Measurements from ENCODE around the gene CRACDL.

Gene CRACDL

DNA sequence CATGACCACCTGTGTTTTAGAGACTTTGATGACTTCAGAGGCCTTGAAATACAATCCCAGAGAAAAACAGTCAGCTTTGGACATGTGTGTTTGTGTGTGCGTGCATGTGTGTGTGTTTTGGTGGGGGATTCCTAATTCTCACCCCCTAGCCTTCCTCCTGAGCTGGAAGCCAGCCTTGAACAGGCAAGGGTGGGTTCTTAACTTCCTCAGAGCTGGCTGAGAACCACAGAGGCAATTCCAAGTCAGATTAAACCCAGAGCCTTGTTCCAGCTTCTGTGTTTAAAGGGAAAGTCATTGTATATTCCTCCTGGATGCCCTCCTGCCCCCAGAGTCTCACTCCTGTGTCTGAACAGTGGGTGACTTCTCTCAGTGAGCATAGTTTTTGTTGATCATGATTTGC lies 159.9 kb downstream of the CRACDL start:
- no peak overlapping the region for H3K4me3 ChIP-seq (ENCODE audit: low read length)
- no peak for DNase-seq (ENCODE audit: low read depth)
- TF ChIP-seq, protein P1, sequence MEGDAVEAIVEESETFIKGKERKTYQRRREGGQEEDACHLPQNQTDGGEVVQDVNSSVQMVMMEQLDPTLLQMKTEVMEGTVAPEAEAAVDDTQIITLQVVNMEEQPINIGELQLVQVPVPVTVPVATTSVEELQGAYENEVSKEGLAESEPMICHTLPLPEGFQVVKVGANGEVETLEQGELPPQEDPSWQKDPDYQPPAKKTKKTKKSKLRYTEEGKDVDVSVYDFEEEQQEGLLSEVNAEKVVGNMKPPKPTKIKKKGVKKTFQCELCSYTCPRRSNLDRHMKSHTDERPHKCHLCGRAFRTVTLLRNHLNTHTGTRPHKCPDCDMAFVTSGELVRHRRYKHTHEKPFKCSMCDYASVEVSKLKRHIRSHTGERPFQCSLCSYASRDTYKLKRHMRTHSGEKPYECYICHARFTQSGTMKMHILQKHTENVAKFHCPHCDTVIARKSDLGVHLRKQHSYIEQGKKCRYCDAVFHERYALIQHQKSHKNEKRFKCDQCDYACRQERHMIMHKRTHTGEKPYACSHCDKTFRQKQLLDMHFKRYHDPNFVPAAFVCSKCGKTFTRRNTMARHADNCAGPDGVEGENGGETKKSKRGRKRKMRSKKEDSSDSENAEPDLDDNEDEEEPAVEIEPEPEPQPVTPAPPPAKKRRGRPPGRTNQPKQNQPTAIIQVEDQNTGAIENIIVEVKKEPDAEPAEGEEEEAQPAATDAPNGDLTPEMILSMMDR (conservative IDR thresholded peaks at IDR 0.05; ENCODE audit: low read depth, low read length) = no peak

DNA sequence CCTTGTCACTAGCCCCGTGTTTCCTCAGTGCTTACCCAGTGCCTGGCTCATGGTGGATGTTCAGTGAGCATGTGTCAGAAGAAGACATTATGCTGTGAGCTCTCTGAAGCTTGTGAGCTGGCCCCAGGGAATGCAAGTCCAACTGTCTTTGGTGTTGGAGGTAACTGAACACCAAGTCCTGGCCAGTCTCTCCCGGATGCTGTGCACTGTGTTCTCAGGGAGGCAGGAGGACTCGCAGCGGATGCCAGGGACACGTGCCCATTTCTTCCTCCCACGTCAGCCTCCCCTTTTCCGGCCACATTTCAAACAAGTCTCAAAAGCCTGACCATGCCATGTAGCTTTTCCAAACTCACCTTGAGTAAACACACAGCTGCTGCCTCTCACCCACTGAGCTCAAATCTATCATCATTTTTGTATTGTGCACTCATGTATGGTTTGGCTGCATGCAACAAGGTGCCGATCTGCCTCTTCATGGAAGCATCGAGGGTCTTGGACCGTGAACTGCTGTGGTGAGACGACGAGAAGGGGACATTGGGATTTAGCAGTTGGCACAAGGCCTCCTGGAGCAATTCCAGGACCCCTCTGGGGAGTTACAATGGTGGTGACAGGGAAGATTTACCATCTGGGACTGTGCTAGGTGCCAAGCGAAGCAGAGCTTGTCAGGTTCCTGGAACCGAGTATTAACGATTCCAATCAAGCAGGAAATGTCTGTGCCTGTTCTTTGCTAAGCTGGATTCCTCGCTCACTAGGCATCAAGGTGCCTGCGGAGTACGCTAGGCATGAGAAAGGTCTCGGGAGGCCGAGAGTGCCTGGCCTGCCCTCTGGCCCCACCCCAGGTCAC lies 160.7 kb downstream of the CRACDL start:
- DNase-seq (ENCODE audit: low read depth) = no peak
- TF ChIP-seq, protein P1 (conservative IDR thresholded peaks at IDR 0.05; ENCODE audit: low read depth, low read length) = no peak
- H3K4me3 ChIP-seq (ENCODE audit: low read length) = no peak overlapping the region

DNA sequence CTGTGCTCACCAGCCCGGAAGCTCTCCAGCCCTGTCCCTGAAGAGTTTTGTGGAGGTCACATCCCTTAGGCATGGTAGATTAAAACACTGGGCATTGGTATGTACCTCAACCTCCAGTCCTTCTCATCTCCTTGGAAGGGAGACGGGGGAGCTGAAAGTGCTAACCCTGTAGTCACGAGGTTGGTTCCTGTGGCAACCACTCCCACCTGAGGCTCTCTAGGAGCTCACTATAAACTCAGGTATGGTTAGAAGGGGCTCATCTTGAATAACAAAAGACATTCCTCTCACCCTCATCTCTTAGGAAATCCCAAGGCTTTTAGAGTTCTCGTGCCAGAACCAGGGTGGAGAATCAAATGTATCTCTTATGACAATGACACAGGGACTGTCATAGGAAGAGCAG lies 162.1 kb downstream of the CRACDL start:
- TF ChIP-seq, protein P1 (conservative IDR thresholded peaks at IDR 0.05; ENCODE audit: low read depth, low read length) = no peak
- no peak overlapping the region for H3K4me3 ChIP-seq (ENCODE audit: low read length)
- no peak for DNase-seq (ENCODE audit: low read depth)

DNA sequence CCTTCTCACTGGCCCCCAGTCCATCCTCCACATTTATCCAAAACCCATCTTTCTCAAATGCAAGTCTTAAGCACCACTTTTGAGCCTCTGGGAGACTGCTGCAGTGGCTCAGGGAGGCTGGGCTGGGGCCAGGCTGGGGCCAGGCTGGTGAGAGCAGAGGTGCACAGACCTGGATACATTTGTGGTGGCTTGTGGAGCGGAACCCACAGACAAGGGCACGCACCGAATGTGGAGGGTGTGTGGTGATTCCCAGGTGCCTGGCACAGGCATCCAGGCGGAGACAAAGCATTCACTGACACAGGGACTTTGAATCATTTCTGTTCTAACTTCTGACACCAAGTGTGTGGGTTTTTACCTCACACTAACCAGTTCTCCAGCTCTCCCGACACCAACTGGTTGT lies 162.9 kb downstream of the CRACDL start:
- no peak overlapping the region for H3K4me3 ChIP-seq (ENCODE audit: low read length)
- no peak for DNase-seq (ENCODE audit: low read depth)
- TF ChIP-seq, protein P1 (conservative IDR thresholded peaks at IDR 0.05; ENCODE audit: low read depth, low read length) = no peak

GRCh38 chr2:98772536-98772935 lies 163.5 kb downstream of the CRACDL start:
- no peak for DNase-seq (ENCODE audit: low read depth)
- TF ChIP-seq, protein P1 (conservative IDR thresholded peaks at IDR 0.05; ENCODE audit: low read depth, low read length) = no peak
- H3K4me3 ChIP-seq (ENCODE audit: low read length) = no peak overlapping the region

DNA sequence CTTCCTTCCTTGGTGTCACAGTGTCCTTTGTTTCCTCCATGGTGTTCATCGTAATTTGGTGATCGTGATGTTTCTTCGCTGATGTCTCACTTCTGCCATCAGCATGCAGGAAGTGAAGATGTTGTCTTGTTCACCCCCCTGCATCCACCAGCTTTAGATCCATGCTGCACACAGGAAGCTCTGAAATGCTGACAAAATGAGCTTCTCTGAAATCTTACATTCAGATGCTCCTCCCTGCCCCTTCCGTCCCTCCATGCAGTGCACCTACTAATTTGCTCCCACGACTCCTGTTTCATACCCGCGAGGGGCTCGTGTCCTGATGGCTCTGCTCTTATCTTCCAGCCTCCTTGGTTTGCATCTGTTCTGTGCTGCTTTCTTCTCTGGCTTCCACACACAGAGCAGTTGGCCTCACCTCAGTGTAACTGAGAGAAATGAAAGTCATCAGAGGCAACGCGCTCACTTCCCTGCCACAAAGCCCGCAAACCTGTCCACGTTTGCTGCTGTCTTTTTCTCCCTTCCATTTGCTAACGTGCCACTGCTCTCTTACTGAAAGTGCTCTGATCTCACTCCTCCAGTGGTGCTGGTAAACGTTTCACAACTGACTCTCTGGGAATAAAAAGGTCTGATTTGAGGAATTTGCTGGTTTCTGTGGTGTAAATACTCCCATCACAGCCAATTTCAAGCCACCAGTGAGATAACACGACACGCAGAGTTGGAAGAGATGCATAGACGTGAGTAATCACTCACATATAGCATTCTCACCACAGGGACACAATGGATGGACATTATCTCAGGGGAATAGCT lies 164.1 kb downstream of the CRACDL start:
- no peak overlapping the region for H3K4me3 ChIP-seq (ENCODE audit: low read length)
- no peak for DNase-seq (ENCODE audit: low read depth)

More for the DNA sequence above, 164.1 kb downstream of the CRACDL start:
- TF ChIP-seq, protein P1 (conservative IDR thresholded peaks at IDR 0.05; ENCODE audit: low read depth, low read length) = no peak
